ENCODE data around the gene OPN1MW.
A peak's percentile ranks its signal among the peaks of the same experiment; 100 is the strongest.
"Not testable (repeated sequence)": the region's sequence is repeated elsewhere in the genome, so short reads cannot be mapped to it uniquely, and the experiment has no call there.

The OPN1MW gene

GRCh38 chrX:154182296-154182695, at the start of gene OPN1MW:
Gene OPN1MW (plus strand): TSS chrX:154182596. CDS start chrX:154182678, 82 bp downstream.
- DNase-seq = not testable (repeated sequence)

GRCh38 chrX:154135458-154136229, 46.8 kb upstream of the OPN1MW start:
- no peak for DNase-seq

- DNase-seq = peak; percentile 69
Measured at GRCh38 chrX:154136627-154137161, 45.7 kb upstream of the OPN1MW start.

- DNase-seq = no peak
Measured at GRCh38 chrX:154138857-154139256, 43.5 kb upstream of the OPN1MW start.

GRCh38 chrX:154140206-154140605, 42.2 kb upstream of the OPN1MW start:
- no peak for DNase-seq

- DNase-seq = no peak
Measured at GRCh38 chrX:154140742-154141141, 41.7 kb upstream of the OPN1MW start.

GRCh38 chrX:154142386-154142785, 40.0 kb upstream of the OPN1MW start:
- DNase-seq = no peak

- DNase-seq = no peak
Measured at GRCh38 chrX:154142950-154143745, 39.2 kb upstream of the OPN1MW start.

GRCh38 chrX:154144010-154144409, 38.4 kb upstream of the OPN1MW start, which contains the start of gene OPN1LW:
Gene OPN1LW (plus strand): TSS chrX:154144243. CDS start chrX:154144284, 41 bp downstream.
- DNase-seq = not testable (repeated sequence)

- not testable (repeated sequence) for DNase-seq
Measured at GRCh38 chrX:154151030-154151429, 31.4 kb upstream of the OPN1MW start.

GRCh38 chrX:154156221-154156620, 26.2 kb upstream of the OPN1MW start:
- DNase-seq = not testable (repeated sequence)

GRCh38 chrX:154157207-154157606, 25.2 kb upstream of the OPN1MW start:
- not testable (repeated sequence) for DNase-seq

GRCh38 chrX:154159345-154159744, 23.1 kb upstream of the OPN1MW start:
- not testable (repeated sequence) for DNase-seq

GRCh38 chrX:154164902-154165301, 17.5 kb upstream of the OPN1MW start:
- not testable (repeated sequence) for DNase-seq

GRCh38 chrX:154168384-154168783, 14.0 kb upstream of the OPN1MW start:
- DNase-seq = not testable (repeated sequence)

- not testable (repeated sequence) for DNase-seq
Measured at GRCh38 chrX:154172535-154172943, 9.9 kb upstream of the OPN1MW start.

- DNase-seq = not testable (repeated sequence)
Measured at GRCh38 chrX:154174356-154174755, 8.0 kb upstream of the OPN1MW start.

- not testable (repeated sequence) for DNase-seq
Measured at GRCh38 chrX:154183794-154184193, 1.4 kb downstream of the OPN1MW start.

GRCh38 chrX:154192846-154193245, 10.4 kb downstream of the OPN1MW start:
- DNase-seq = not testable (repeated sequence)

- not testable (repeated sequence) for DNase-seq
Measured at GRCh38 chrX:154194316-154194715, 11.9 kb downstream of the OPN1MW start.

GRCh38 chrX:154196466-154196865, 14.1 kb downstream of the OPN1MW start:
- DNase-seq = not testable (repeated sequence)

GRCh38 chrX:154209670-154210418, 27.4 kb downstream of the OPN1MW start:
- DNase-seq = not testable (repeated sequence)

- DNase-seq = not testable (repeated sequence)
Measured at GRCh38 chrX:154211057-154211456, 28.7 kb downstream of the OPN1MW start.
